ENCODE results near the gene ASCC1. TPM values are rescaled to one million over a fixed set of nuclear protein-coding genes. Genes with fewer than 3 reads are reported as not detected.

ASCC1 gene
- total and polyA plus RNA-seq, 2 of the 4 experiments (the other 2 are of a cell fraction) = 15.9 to 21.0 TPM

- Histone ChIP-seq H3K23ac (ENCODE audit: low read depth, low read length) (no peak overlapping the region), H2AK9ac (replicated peaks; ENCODE audit: low read depth, low read length, poor library complexity) (no peak overlapping the region), H3K14ac (replicated peaks; ENCODE audit: low read depth, low read length) (no peak overlapping the region), H3K36me3 (ENCODE audit: control insufficient read depth, insufficient read depth, low read length) (0 out of 2 replicates have a peak, but pooled peaks cover 3% of the 10 kb centered on the region), H3K79me1 (ENCODE audit: low read depth in 1 of 2, low read length in 2 of 2) (no peaks in the 10 kb centered on the region), H2BK120ac (ENCODE audit: low read depth, low read length) (no peak overlapping the region), H3K56ac (ENCODE audit: extremely low read depth, insufficient read depth, low read length) (no peak overlapping the region), H3K18ac (ENCODE audit: low read depth, low read length) (no peak overlapping the region), H3K27me3 (ENCODE audit: control insufficient read depth, insufficient read depth, low read length) (peaks cover 18% of the 10 kb centered on the region), H3K9me1 (ENCODE audit: insufficient read depth, low read length) (peaks cover 3% of the 10 kb centered on the region; the same call in 1 of the 2 replicates), H3K4me3 (ENCODE audit: insufficient read depth, low read depth, low read length) (no peak overlapping the region), H4K91ac (ENCODE audit: insufficient read depth, low read depth, low read length) (no peak overlapping the region), H2BK5ac (ENCODE audit: low read depth, low read length, poor library complexity, severe bottlenecking) (no peak overlapping the region), H3K27ac (ENCODE audit: insufficient read depth, low read length) (no peak overlapping the region), H2AK5ac (ENCODE audit: low read depth, low read length) (no peak overlapping the region), H3K4me2 (ENCODE audit: low read depth, low read length) (no peak overlapping the region), H4K8ac (ENCODE audit: low read depth in 2 of 2, low read length in 2 of 2) (no peak overlapping the region), H2BK20ac (ENCODE audit: low read depth, low read length) (no peak overlapping the region), H3K4me1 (ENCODE audit: control insufficient read depth, insufficient read depth, low read length) (peaks cover 9% of the 10 kb centered on the region), H3K9me3 (ENCODE audit: control insufficient read depth, insufficient read depth, low read length) (no peaks in the 10 kb centered on the region), H2BK15ac (ENCODE audit: low read depth, low read length) (no peak overlapping the region), H3K4ac (ENCODE audit: low read depth, low read length) (no peak overlapping the region), H2AFZ (replicated peaks; ENCODE audit: low read length, poor library complexity) (no peak overlapping the region), H4K20me1 (ENCODE audit: insufficient read depth, low read length) (peaks cover 5% of the 10 kb centered on the region; the same call in 1 of the 2 replicates), H3K9ac (ENCODE audit: low read depth, low read length) (no peak overlapping the region), H4K5ac (ENCODE audit: low read depth, low read length) (no peak overlapping the region)
- DNase-seq (no peak), ATAC-seq (ENCODE audit: low read depth) (no peak)
- ChIA-PET CTCF (interaction anchor here (0.7 kb wide), 1 partner anchor 9 kb away, joined by 8 read pairs; no protein-coding TSS in a partner anchor), POLR2A (ENCODE audit: unreplicated experiment) (no interaction called here)
- in situ Hi-C loops (cut with MboI; ENCODE audit: low sequenced_read_pairs) (no loop called here), intact Hi-C loops (cut with micrococcal nuclease) (no loop called here), dilution Hi-C loops (cut with HindIII; ENCODE audit: low sequenced_read_pairs, unreplicated experiment) (no loop called here)
- no CpG with 5 or more reads among the region's 4 CpGs for WGBS, 2 experiments (ENCODE audit: extremely low coverage in 2 of 2, insufficient read length in 1 of 2)
- TF ChIP-seq NFE2L2 (IDR thresholded peaks at IDR 0.05; ENCODE audit: low read depth, low read length) (no peak), FOS (IDR thresholded peaks at IDR 0.05; ENCODE audit: low read depth, low read length) (no peak), RAD21 (IDR thresholded peaks at IDR 0.05; ENCODE audit: low read length) (no peak), USF2 (IDR thresholded peaks at IDR 0.05; ENCODE audit: low read depth, low read length) (no peak), CHD1 (IDR thresholded peaks at IDR 0.05; ENCODE audit: low read depth, low read length) (no peak), MAZ (IDR thresholded peaks at IDR 0.05; ENCODE audit: borderline replicate concordance, low read depth, low read length) (no peak), SMC3 (IDR thresholded peaks at IDR 0.05; ENCODE audit: low read depth, low read length) (no peak), MXI1 (IDR thresholded peaks at IDR 0.05; ENCODE audit: borderline replicate concordance, low read depth, low read length) (no peak)
- no TSS peak for BruUV-seq (replicated peaks)
Measured at GRCh38 chr10:72093450-72093849, 122.6 kb downstream of the ASCC1 start.

Data from IMR-90 (cell line).